DND-41 (cell line): ENCODE measurements around the gene CPE.

Experiments
- ATAC-seq: fragments of 200-7000 bp; cut with Tn5 transposase; 3 replicates; pipeline ENCODE4 v1.9.1; 2021; ENCODE audit warnings: low read depth; ENCODE audit not compliant: insufficient read depth
- DNase-seq: peaks from one replicate; pipeline ENCODE4 v3.0.0-alpha.2; 2020
- H2AFZ ChIP-seq: 2 replicates; pipeline ENCODE4 v1.6.0; 2012; ENCODE audit warnings: low read depth, low read length
- H3K27ac ChIP-seq: 2 replicates; pipeline ENCODE4 v1.5.1; 2012; ENCODE audit warnings: low read length, inconsistent platforms
- H3K27me3 ChIP-seq: fragments of 200-600 bp; sonication (generic); 2 replicates; pipeline ENCODE4 v1.6.0; 2012; ENCODE audit warnings: low read length, mild to moderate bottlenecking, inconsistent platforms; ENCODE audit not compliant: insufficient read depth, poor library complexity
- H3K36me3 ChIP-seq: 2 replicates; pipeline ENCODE4 v1.5.1; 2012; ENCODE audit warnings: low read length, inconsistent platforms; ENCODE audit not compliant: insufficient read depth
- H3K4me1 ChIP-seq: 2 replicates; pipeline ENCODE4 v1.5.1; 2012; ENCODE audit warnings: mild to moderate bottlenecking, low read length; ENCODE audit not compliant: insufficient read depth
- H3K4me2 ChIP-seq: 2 replicates; pipeline ENCODE4 v1.6.0; 2012; ENCODE audit warnings: mild to moderate bottlenecking, moderate library complexity, low read length, inconsistent platforms; ENCODE audit not compliant: insufficient read depth
- H3K4me3 ChIP-seq, 2 experiments: fragments of 200-600 bp in 1 of 2; shearing (Covaris generic) in 1 of 2; 2 replicates each; pipeline ENCODE4 v1.5.1; 2012 to 2016; ENCODE audit warnings: inconsistent platforms in 2 of 2, low read length in 2 of 2, mild to moderate bottlenecking in 2 of 2, low read depth in 1 of 2, moderate library complexity in 1 of 2
- H3K79me2 ChIP-seq: 2 replicates; pipeline ENCODE4 v1.6.0; 2012; ENCODE audit warnings: low read length, inconsistent platforms; ENCODE audit not compliant: insufficient read depth
- H3K9ac ChIP-seq: 2 replicates; pipeline ENCODE4 v1.6.0; 2012; ENCODE audit warnings: low read depth, mild to moderate bottlenecking, inconsistent platforms, low read length, moderate library complexity
- H3K9me3 ChIP-seq: 2 replicates; pipeline ENCODE4 v1.5.1; 2012; ENCODE audit warnings: low read length, moderate library complexity, mild to moderate bottlenecking, inconsistent platforms; ENCODE audit not compliant: insufficient read depth, severe bottlenecking
- H4K20me1 ChIP-seq: 2 replicates; pipeline ENCODE4 v1.6.0; 2012; ENCODE audit warnings: low read length; ENCODE audit not compliant: insufficient read depth
- CTCF ChIP-seq: IDR thresholded peaks from 2 replicates; pipeline ENCODE4 v1.5.1; 2012; ENCODE audit warnings: borderline replicate concordance, low read length, moderate library complexity, mild to moderate bottlenecking; ENCODE audit not compliant: poor library complexity, severe bottlenecking; ENCODE audit errors: extremely low read depth
- EZH2 ChIP-seq: IDR thresholded peaks from 3 replicates; pipeline ENCODE4 v1.6.1; 2012; ENCODE audit warnings: borderline replicate concordance, low read depth, mild to moderate bottlenecking, moderate library complexity, low read length, inconsistent platforms; ENCODE audit not compliant: severe bottlenecking

The CPE gene

GRCh38 chr4:165439981-165440380, 61.2 kb downstream of the CPE start:
- Histone ChIP-seq H3K79me2 (no peaks in the 10 kb centered on the region), H3K9ac (no peak overlapping the region), H3K27me3 (no peaks in the 10 kb centered on the region), H3K4me2 (no peak overlapping the region), H2AFZ (no peak overlapping the region), H3K4me1 (no peaks in the 10 kb centered on the region), H4K20me1 (no peaks in the 10 kb centered on the region), H3K36me3 (no peaks in the 10 kb centered on the region), H3K4me3 (no peak overlapping the region), H3K27ac (no peak overlapping the region), H3K9me3 (no peaks in the 10 kb centered on the region)
- TF ChIP-seq CTCF (no peak), EZH2 (no peak)
- no peak for ATAC-seq
- DNase-seq = no peak

GRCh38 chr4:165440415-165441158, 61.8 kb downstream of the CPE start:
- DNase-seq (no peak), ATAC-seq (no peak)
- Histone ChIP-seq H3K4me3 (no peak overlapping the region), H2AFZ (no peak overlapping the region), H3K4me2 (no peak overlapping the region), H3K36me3 (no peaks in the 10 kb centered on the region), H3K9ac (no peak overlapping the region), H3K4me1 (no peaks in the 10 kb centered on the region), H3K79me2 (no peaks in the 10 kb centered on the region), H3K27ac (no peak overlapping the region), H4K20me1 (no peaks in the 10 kb centered on the region), H3K9me3 (no peaks in the 10 kb centered on the region), H3K27me3 (no peaks in the 10 kb centered on the region)
- no peak for TF ChIP-seq CTCF
- no peak for TF ChIP-seq EZH2

- H3K27me3 ChIP-seq = no peaks in the 10 kb centered on the region
- no peaks in the 10 kb centered on the region for H3K9me3 ChIP-seq
- no peak for TF ChIP-seq CTCF
- no peak for TF ChIP-seq EZH2
- ATAC-seq = no peak
- H3K27ac ChIP-seq = no peak overlapping the region
- no peak overlapping the region for H3K4me3 ChIP-seq
- H3K79me2 ChIP-seq = no peaks in the 10 kb centered on the region
- no peaks in the 10 kb centered on the region for H3K36me3 ChIP-seq
- H3K4me2 ChIP-seq = no peak overlapping the region
- no peak overlapping the region for H2AFZ ChIP-seq
- no peaks in the 10 kb centered on the region for H3K4me1 ChIP-seq
- no peak overlapping the region for H3K9ac ChIP-seq
- DNase-seq = no peak
- no peaks in the 10 kb centered on the region for H4K20me1 ChIP-seq
These were observed 64.5 kb downstream of the CPE start for GRCh38 chr4:165443276-165443675.
